ENCODE results near the gene KCNAB1. TPM values are rescaled to one million over a fixed set of nuclear protein-coding genes. Genes with fewer than 3 reads are reported as not detected.

Gene KCNAB1
- total RNA-seq, 3 donors from 2014 or later: 0.65 to 13.5 (median 1.2) TPM

DNA sequence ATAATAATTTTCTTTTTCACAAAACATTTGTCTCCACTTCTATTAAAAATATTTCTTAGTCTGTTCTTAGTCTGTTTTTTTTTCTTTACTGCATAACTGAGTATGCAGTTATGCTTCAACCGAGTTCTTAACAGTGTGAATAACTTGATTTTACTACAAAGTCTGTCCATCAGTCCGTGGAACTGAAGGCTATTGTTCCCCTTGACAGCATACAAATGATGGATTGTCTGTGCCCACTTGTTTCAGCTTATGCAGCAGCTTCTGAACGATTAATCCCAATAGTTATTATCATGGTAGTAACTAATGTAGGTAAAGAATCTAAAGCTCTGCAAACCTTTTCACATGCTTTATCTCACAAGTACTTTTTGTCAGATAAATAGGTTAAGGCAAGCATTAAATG lies 283.8 kb downstream of the KCNAB1 start:
- Histone ChIP-seq H3K9me3 (no peaks in the 10 kb centered on the region), H3K4me1 (ENCODE audit: low read depth) (no peaks in the 10 kb centered on the region), H3K36me3 (ENCODE audit: low read depth) (no peaks in the 10 kb centered on the region), H3K4me3 (no peak overlapping the region)
- TF ChIP-seq, protein P1, sequence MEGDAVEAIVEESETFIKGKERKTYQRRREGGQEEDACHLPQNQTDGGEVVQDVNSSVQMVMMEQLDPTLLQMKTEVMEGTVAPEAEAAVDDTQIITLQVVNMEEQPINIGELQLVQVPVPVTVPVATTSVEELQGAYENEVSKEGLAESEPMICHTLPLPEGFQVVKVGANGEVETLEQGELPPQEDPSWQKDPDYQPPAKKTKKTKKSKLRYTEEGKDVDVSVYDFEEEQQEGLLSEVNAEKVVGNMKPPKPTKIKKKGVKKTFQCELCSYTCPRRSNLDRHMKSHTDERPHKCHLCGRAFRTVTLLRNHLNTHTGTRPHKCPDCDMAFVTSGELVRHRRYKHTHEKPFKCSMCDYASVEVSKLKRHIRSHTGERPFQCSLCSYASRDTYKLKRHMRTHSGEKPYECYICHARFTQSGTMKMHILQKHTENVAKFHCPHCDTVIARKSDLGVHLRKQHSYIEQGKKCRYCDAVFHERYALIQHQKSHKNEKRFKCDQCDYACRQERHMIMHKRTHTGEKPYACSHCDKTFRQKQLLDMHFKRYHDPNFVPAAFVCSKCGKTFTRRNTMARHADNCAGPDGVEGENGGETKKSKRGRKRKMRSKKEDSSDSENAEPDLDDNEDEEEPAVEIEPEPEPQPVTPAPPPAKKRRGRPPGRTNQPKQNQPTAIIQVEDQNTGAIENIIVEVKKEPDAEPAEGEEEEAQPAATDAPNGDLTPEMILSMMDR (IDR thresholded peaks at IDR 0.05): no peak
- intact Hi-C loops (cut with DNase I, micrococcal nuclease): no loop called here
- no peak for DNase-seq
- no peak for ATAC-seq

- Histone ChIP-seq H3K36me3 (ENCODE audit: low read depth) (no peaks in the 10 kb centered on the region), H3K9me3 (no peaks in the 10 kb centered on the region), H3K4me1 (ENCODE audit: low read depth) (no peaks in the 10 kb centered on the region), H3K4me3 (no peak overlapping the region)
- TF ChIP-seq, protein P1 (IDR thresholded peaks at IDR 0.05): no peak
- intact Hi-C loops (cut with DNase I, micrococcal nuclease): no loop called here
- DNase-seq (no peak), ATAC-seq (no peak)
These were observed 286.0 kb downstream of the KCNAB1 start for GRCh38 chr3:156406393-156406792.

DNA sequence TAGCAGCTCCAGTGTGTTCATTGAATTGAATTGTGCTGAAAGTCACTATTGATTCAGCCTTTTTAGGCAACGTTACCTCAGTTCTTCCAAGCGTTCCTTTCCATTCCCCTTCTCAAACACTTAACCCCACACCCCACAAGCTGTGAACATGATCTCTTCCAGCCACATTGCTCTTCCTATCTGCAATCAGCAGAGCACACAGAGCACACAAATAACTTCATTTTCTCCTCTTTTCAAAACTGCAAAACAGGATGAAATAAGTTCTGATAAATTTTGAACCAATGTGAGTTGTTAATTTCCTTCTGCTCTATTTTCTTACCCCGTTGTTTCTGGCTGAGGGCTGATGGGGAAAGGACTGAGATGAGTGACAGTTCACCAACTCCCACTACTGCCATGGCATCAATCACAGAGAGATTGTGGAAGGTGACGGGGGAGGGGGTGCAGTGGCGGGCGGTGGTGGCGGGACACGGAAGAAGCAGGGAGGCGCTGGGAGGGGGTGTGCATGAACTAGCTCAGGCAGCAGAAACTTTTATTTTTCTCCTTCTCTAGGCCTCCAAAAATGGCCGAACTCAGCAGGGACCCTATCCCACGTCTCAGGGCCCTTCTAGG lies 287.3 kb downstream of the KCNAB1 start:
- Histone ChIP-seq H3K9me3 (no peaks in the 10 kb centered on the region), H3K4me1 (ENCODE audit: low read depth) (no peaks in the 10 kb centered on the region), H3K4me3 (no peak overlapping the region), H3K36me3 (ENCODE audit: low read depth) (no peaks in the 10 kb centered on the region)
- intact Hi-C loops (cut with DNase I, micrococcal nuclease): no loop called here
- ATAC-seq (no peak), DNase-seq (no peak)
- TF ChIP-seq, protein P1 (IDR thresholded peaks at IDR 0.05): no peak

GRCh38 chr3:156409694-156410093 lies 289.3 kb downstream of the KCNAB1 start:
- intact Hi-C loops (cut with DNase I, micrococcal nuclease): no loop called here

GRCh38 chr3:156412600-156412999 lies 292.2 kb downstream of the KCNAB1 start:
- ATAC-seq (no peak), DNase-seq (no peak)
- Histone ChIP-seq H3K4me1 (ENCODE audit: low read depth) (no peaks in the 10 kb centered on the region), H3K4me3 (no peak overlapping the region), H3K36me3 (ENCODE audit: low read depth) (no peaks in the 10 kb centered on the region), H3K9me3 (no peaks in the 10 kb centered on the region)
- intact Hi-C loops (cut with DNase I, micrococcal nuclease): no loop called here
- TF ChIP-seq, protein P1 (IDR thresholded peaks at IDR 0.05): no peak

More at GRCh38 chr3:156409694-156410093, 289.3 kb downstream of the KCNAB1 start:
- ATAC-seq (no peak), DNase-seq (no peak)
- H3K4me3 ChIP-seq: no peak overlapping the region
- TF ChIP-seq, protein P1 (IDR thresholded peaks at IDR 0.05): no peak
- no peaks in the 10 kb centered on the region for H3K9me3 ChIP-seq
- no peaks in the 10 kb centered on the region for H3K36me3 ChIP-seq (ENCODE audit: low read depth)
- no peaks in the 10 kb centered on the region for H3K4me1 ChIP-seq (ENCODE audit: low read depth)

Measured in mucosa of descending colon (tissue), 3 donors.